Spleen (tissue), 13 donors: ENCODE results near the gene BLMH. TPM values are rescaled to one million over a fixed set of nuclear protein-coding genes. Genes with fewer than 3 reads are reported as not detected.

ENCODE experiments used
- DNase-seq: peaks from one replicate; pipeline ENCODE4 v3.0.0-alpha.2; 2020
- H3K27ac ChIP-seq, 8 donors: fragments of 200-600 bp; sonication (generic) in 7 of 8; 1 replicate in 4 of 8; 2 replicates in 4 of 8; pipeline versions ENCODE4 v1.5.0 to v1.8.0; 2016 to 2021; ENCODE audit warnings: inconsistent platforms in 4 of 8, mild to moderate bottlenecking in 4 of 8, moderate library complexity in 1 of 8
- H3K27me3 ChIP-seq, 7 donors: fragments of 200-600 bp; sonication (generic) in 6 of 7; replicated peaks in 1 of 7; 1 replicate in 4 of 7; 2 replicates in 3 of 7; pipeline versions ENCODE4 v1.5.0 to v1.8.0; 2016 to 2021; ENCODE audit warnings: inconsistent platforms in 3 of 7, mild to moderate bottlenecking in 1 of 7
- H3K36me3 ChIP-seq, 6 donors: fragments of 200-600 bp; sonication (generic) in 5 of 6; 1 replicate in 4 of 6; 2 replicates in 2 of 6; pipeline versions ENCODE4 v1.5.0 to v1.8.0; 2016 to 2021; ENCODE audit warnings: inconsistent platforms in 2 of 6
- H3K4me1 ChIP-seq, 6 donors: fragments of 200-600 bp; sonication (generic) in 5 of 6; 1 replicate in 3 of 6; 2 replicates in 3 of 6; pipeline versions ENCODE4 v1.5.0 to v1.8.0; 2016 to 2021; ENCODE audit warnings: inconsistent platforms in 3 of 6
- H3K4me3 ChIP-seq, 8 donors: fragments of 200-600 bp; sonication (generic) in 7 of 8; 1 replicate in 4 of 8; 2 replicates in 4 of 8; pipeline versions ENCODE4 v1.5.0 to v1.8.0; 2016 to 2021; ENCODE audit warnings: inconsistent platforms in 4 of 8, mild to moderate bottlenecking in 4 of 8, moderate library complexity in 2 of 8
- H3K9me3 ChIP-seq, 8 donors: fragments of 200-600 bp; sonication (generic) in 7 of 8; 1 replicate in 4 of 8; 2 replicates in 4 of 8; pipeline versions ENCODE4 v1.5.0 to v1.8.0; 2016 to 2021; ENCODE audit warnings: inconsistent platforms in 4 of 8
- CTCF ChIP-seq, 11 experiments: fragments of 200-600 bp in 7 of 11; fragments of 450-650 bp in 4 of 11; sonication (generic) in 4 of 11; IDR thresholded peaks in 8 of 11; conservative IDR thresholded peaks in 3 of 11; 1 replicate in 7 of 11; 2 replicates in 4 of 11; pipeline versions ENCODE4 v1.4.0 to v1.8.0; 2016 to 2021; ENCODE audit warnings: antibody characterized with exemption in 11 of 11, inconsistent platforms in 4 of 11, mild to moderate bottlenecking in 1 of 11
- POLR2A ChIP-seq, 3 donors: fragments of 450-650 bp; IDR thresholded peaks; one replicate each; pipeline ENCODE4 v1.5.1; 2017; ENCODE audit warnings: antibody characterized with exemption in 3 of 3, mild to moderate bottlenecking in 1 of 3
- POLR2AphosphoS5 ChIP-seq, 3 donors: sonication (generic); formaldehyde crosslinking; IDR thresholded peaks; one replicate each; pipeline ENCODE4 v1.5.1; 2017; ENCODE audit warnings: antibody characterized with exemption in 3 of 3
- WGBS, 5 donors: extraction: QIAGEN DNeasy Blood & Tissue Kit in 3 of 5; methylation state at CpG; one replicate each; pipeline versions ENCODE4 v1.1.5 to v1.1.7; 2013 to 2018; 5-methylcytosine and 5-hydroxymethylcytosine counted together
- intact Hi-C: fragments of 100-400 bp; cut with DNase I; formaldehyde crosslinking; loops from one replicate; pipeline ENCODE4 v1.15.0; 2023; ENCODE audit warnings: low total_unique reads
- long read RNA-seq, 2 donors: transcript quantifications; one replicate each; lab custom pipeline, GENCODE V29; 2026
- polyA plus RNA-seq, 3 donors: library from polyadenylated mRNA; stranded (reverse); fragments of 200-250 nt; gene quantifications; one replicate each; pipeline ENCODE4 v1.2.1, GENCODE V29; 2013
- total RNA-seq, 7 donors: library from RNA; depleted of rRNA in 3 of 7; stranded (reverse); fragments of >200 nt in 3 of 7; fragmentation: NEBNext Ultra II Directional in 4 of 7; extraction: Animal tissue kit (Norgen Biotek cat#: 25700) in 4 of 7; gene quantifications; one replicate each; pipeline versions ENCODE4 v1.1.0 to v1.2.1, GENCODE V29; 2016 to 2021
- donor health status: healthy with polysubstance abuse.
- donor health status: DM: no; HTN: no; CAD: no; lungs with moderate emphysema.
- donor health status: DM: no; HTN: no; CAD: no.
- donor health status: Bipolar disorder and iron deficiency.
- donor health status: healthy.
- donor health status: DM: no; HTN: no; CAD: no.
- donor health status: DM: yes; HTN: yes; CAD: no.

The BLMH gene
- total RNA-seq = 10 to 100 TPM; 26.2 to 35.5 (median 30.5) TPM
- polyA plus RNA-seq = 10 to 100 TPM; 15.6 to 18.2 (median 16.1) TPM
- long read RNA-seq, donor 1, transcript BLMH-206 (1 exons, 2,079 nt) = major isoform, 16 of 31 reads
- long read RNA-seq, donor 1, transcript BLMH-201 (12 exons, 2,365 nt) = minor isoform, 6 of 31 reads
- long read RNA-seq, donor 1, partial matches to known transcripts = 9 of 31 reads
- long read RNA-seq, donor 1, other reads (novel, unspliced or antisense) = 0 of 31 reads
- long read RNA-seq, donor 2, transcript BLMH-206 (1 exons, 2,079 nt) = major isoform, 18 of 27 reads
- long read RNA-seq, donor 2, transcript BLMH-201 (12 exons, 2,365 nt) = minor isoform, 7 of 27 reads
- long read RNA-seq, donor 2, partial matches to known transcripts = 0 of 27 reads
- long read RNA-seq, donor 2, other reads (novel, unspliced or antisense) = 0 of 27 reads

- H3K36me3 ChIP-seq = peaks cover 0 to 25% (median 17%) of the 10 kb centered on the region in 6 donors
- H3K4me1 ChIP-seq = peaks cover 10 to 32% (median 21%) of the 10 kb centered on the region in 6 donors
- 0 to 3% (median 1%) methylated on average over 8 to 89 of the region's 89 CpGs for WGBS, 5 donors
- H3K4me3 ChIP-seq = peak within 1 kb of the TSS; percentile 85 to 100 (median 98)
- H3K27ac ChIP-seq = peak within 1 kb of the TSS; percentile 47 to 86 (median 77)
- TF ChIP-seq POLR2AphosphoS5 (IDR thresholded peaks at IDR 0.05) (peak; percentile 73 to 87 (median 82)), POLR2A (IDR thresholded peaks at IDR 0.05) (peak in 1 of 3 donors; percentile 52), CTCF (IDR thresholded peaks at IDR 0.05 in 8 of 11, conservative IDR thresholded peaks at IDR 0.05 in 3 of 11) (no peak)
- no peaks in the 10 kb centered on the region for H3K9me3 ChIP-seq
- intact Hi-C loops = no loop called here
- H3K27me3 ChIP-seq = peaks cover 0 to 3% (median 0%) of the 10 kb centered on the region in 7 donors
- DNase-seq = peak; percentile 94
Observed at GRCh38 chr17:30291543-30292285, at the start of gene BLMH. TSS of gene BLMH (minus strand) at chr17:30291944. CDS start at chr17:30291819, 125 bp downstream.

GRCh38 chr17:30340801-30341356, 49.1 kb upstream of the BLMH start:
- H3K9me3 ChIP-seq = no peaks in the 10 kb centered on the region
- no peak overlapping the region for H3K4me3 ChIP-seq
- H3K27ac ChIP-seq = peak overlapping the region in 7 of 8 donors; percentile 21 to 61 (median 50)
- TF ChIP-seq CTCF (IDR thresholded peaks at IDR 0.05 in 8 of 11, conservative IDR thresholded peaks at IDR 0.05 in 3 of 11) (no peak), POLR2A (IDR thresholded peaks at IDR 0.05) (no peak), POLR2AphosphoS5 (IDR thresholded peaks at IDR 0.05) (no peak)
- intact Hi-C loops = no loop called here
- H3K27me3 ChIP-seq = no peaks in the 10 kb centered on the region
- no peak for DNase-seq
- H3K36me3 ChIP-seq = no peaks in the 10 kb centered on the region
- peaks cover 5 to 49% (median 15%) of the 10 kb centered on the region in 6 donors for H3K4me1 ChIP-seq
- 26 to 59% (median 40%) methylated on average over 6 of the region's 6 CpGs for WGBS, 5 donors

GRCh38 chr17:30339086-30339485, 47.3 kb upstream of the BLMH start:
- no peak for TF ChIP-seq POLR2A (IDR thresholded peaks at IDR 0.05)
- no peak for TF ChIP-seq CTCF (IDR thresholded peaks at IDR 0.05 in 8 of 11, conservative IDR thresholded peaks at IDR 0.05 in 3 of 11)
- TF ChIP-seq POLR2AphosphoS5 (IDR thresholded peaks at IDR 0.05) = no peak
- H3K36me3 ChIP-seq = no peaks in the 10 kb centered on the region
- intact Hi-C loops = loop anchor here (10.0 kb wide), 1 partner anchor 234 kb away; no protein-coding TSS in a partner anchor
- no peak for DNase-seq
- H3K27ac ChIP-seq = peak overlapping the region in 3 of 8 donors; percentile 59 to 74 (median 69)
- H3K9me3 ChIP-seq = no peaks in the 10 kb centered on the region
- 81 to 89% (median 85%) methylated on average over 2 of the region's 2 CpGs for WGBS, 5 donors
- H3K4me1 ChIP-seq = peaks cover 5 to 32% (median 13%) of the 10 kb centered on the region in 6 donors
- no peaks in the 10 kb centered on the region for H3K27me3 ChIP-seq
- H3K4me3 ChIP-seq = no peak overlapping the region
